GM13976 (cell line): ENCODE results near the gene LCN2.

Experiments used
- DNase-seq: peaks from one replicate; pipeline ENCODE4 v3.0.0; 2012; ENCODE audit warnings: low spot score
- CTCF ChIP-seq: IDR thresholded peaks from 2 replicates; pipeline ENCODE4 v1.5.1; 2012; ENCODE audit warnings: borderline replicate concordance, mild to moderate bottlenecking; ENCODE audit not compliant: insufficient read depth; ENCODE audit errors: extremely low read depth, missing control alignments, control extremely low read depth
- in situ Hi-C: fragments of 300-500 bp; cut with MboI; formaldehyde crosslinking; loops from one replicate; pipeline ENCODE4 v1.12.0; 2022; ENCODE audit warnings: low sequenced_read_pairs, mixed read lengths, inconsistent platforms; ENCODE audit not compliant: unreplicated experiment

LCN2 gene

GRCh38 chr9:128202648-128203023, 53.4 kb downstream of the LCN2 start:
- no peak for TF ChIP-seq CTCF
- in situ Hi-C loops, result no loop called here

More at GRCh38 chr9:128202648-128203023, 53.4 kb downstream of the LCN2 start:
- DNase-seq, result no peak
